Measurements from ENCODE around the gene CTSA. TPM values are rescaled to one million over a fixed set of nuclear protein-coding genes. Genes with fewer than 3 reads are reported as not detected.
A peak's percentile ranks its signal among the peaks of the same experiment; 100 is the strongest.

Gene CTSA
- total RNA-seq, 6 donors from 2014 or later: 109 to 176 (median 155) TPM

DNA sequence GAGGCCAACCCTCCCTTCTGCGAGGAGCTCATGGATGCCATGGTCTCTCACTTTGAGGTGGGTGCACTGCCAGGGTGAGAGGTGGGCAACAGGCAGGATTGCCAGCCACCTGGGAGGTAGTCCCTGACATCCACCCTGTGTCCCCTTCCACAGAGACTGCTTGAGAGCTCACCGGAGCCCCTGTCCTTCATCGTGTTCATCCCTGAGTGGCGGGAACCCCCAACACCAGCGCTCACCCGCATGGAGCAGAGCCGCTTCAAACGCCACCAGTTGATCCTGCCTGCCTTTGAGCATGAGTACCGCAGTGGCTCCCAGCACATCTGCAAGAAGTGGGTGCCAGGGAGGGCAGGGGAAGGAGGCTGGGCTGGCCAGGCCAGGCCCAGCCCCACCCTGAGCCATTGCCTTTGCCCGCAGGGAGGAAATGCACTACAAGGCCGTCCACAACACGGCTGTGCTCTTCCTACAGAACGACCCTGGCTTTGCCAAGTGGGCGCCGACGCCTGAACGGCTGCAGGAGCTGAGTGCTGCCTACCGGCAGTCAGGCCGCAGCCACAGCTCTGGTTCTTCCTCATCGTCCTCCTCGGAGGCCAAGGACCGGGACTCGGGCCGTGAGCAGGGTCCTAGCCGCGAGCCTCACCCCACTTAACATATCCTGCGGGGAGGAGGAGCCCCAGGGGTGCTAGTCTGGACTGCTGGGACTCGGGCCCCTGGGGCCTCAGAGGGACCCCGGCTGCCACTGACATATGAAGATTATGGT lies 56.2 kb downstream of the CTSA start:
- Histone ChIP-seq H3K4me3 (no peak overlapping the region), H3K27ac (peak overlapping the region in 2 of 4 donors; percentile 4 to 71), H3K4me1 (peaks cover 0 to 14% (median 7%) of the 10 kb centered on the region in 4 donors), H3K27me3 (no peaks in the 10 kb centered on the region), H3K9me3 (no peaks in the 10 kb centered on the region), H3K36me3 (peaks cover 64 to 100% (median 97%) of the 10 kb centered on the region in 4 donors)
- WGBS, 2 donors: 65 to 81% methylated on average over 8 to 29 of the region's 29 CpGs
- TF ChIP-seq POLR2AphosphoS5 (IDR thresholded peaks at IDR 0.05) (no peak), POLR2A (IDR thresholded peaks at IDR 0.05) (no peak), EP300 (IDR thresholded peaks at IDR 0.05) (no peak)
- TF ChIP-seq, protein P1, sequence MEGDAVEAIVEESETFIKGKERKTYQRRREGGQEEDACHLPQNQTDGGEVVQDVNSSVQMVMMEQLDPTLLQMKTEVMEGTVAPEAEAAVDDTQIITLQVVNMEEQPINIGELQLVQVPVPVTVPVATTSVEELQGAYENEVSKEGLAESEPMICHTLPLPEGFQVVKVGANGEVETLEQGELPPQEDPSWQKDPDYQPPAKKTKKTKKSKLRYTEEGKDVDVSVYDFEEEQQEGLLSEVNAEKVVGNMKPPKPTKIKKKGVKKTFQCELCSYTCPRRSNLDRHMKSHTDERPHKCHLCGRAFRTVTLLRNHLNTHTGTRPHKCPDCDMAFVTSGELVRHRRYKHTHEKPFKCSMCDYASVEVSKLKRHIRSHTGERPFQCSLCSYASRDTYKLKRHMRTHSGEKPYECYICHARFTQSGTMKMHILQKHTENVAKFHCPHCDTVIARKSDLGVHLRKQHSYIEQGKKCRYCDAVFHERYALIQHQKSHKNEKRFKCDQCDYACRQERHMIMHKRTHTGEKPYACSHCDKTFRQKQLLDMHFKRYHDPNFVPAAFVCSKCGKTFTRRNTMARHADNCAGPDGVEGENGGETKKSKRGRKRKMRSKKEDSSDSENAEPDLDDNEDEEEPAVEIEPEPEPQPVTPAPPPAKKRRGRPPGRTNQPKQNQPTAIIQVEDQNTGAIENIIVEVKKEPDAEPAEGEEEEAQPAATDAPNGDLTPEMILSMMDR (IDR thresholded peaks at IDR 0.05): no peak
- no peak for ATAC-seq (ENCODE audit: low FRiP score in 2 of 2)
- DNase-seq: peak in 1 of 2 donors; percentile 82

DNA sequence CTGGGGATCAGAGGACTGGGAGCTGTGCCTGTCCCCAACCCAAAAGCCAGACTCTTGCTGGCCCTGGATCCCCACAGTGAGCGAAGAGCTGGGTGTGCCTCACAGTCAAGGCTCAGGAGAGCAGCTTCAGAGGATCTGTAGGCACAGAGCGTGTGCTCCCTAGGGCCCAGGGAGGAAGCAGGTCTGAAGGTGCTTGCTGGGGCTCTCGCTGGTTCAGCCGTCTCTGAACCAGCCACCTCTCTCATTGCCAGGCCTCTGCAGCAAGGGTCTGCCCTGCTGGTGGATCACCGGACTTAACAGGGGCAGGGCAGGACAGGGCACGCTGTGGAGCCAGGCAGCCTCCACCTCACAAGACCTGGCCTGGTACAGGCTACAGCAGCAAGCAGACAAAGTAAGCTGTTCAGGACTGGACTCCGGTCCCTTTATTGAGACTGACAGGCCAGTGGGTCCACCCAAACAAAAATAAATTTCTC lies 57.2 kb downstream of the CTSA start:
- Histone ChIP-seq H3K4me3 (no peak overlapping the region), H3K9me3 (no peaks in the 10 kb centered on the region), H3K36me3 (peaks cover 58 to 100% (median 97%) of the 10 kb centered on the region in 4 donors), H3K27me3 (no peaks in the 10 kb centered on the region), H3K27ac (no peak overlapping the region), H3K4me1 (peaks cover 0 to 14% (median 7%) of the 10 kb centered on the region in 4 donors)
- ATAC-seq (ENCODE audit: low FRiP score in 2 of 2) (no peak), DNase-seq (no peak)
- TF ChIP-seq EP300 (IDR thresholded peaks at IDR 0.05): no peak
- TF ChIP-seq POLR2A (IDR thresholded peaks at IDR 0.05): no peak
- no peak for TF ChIP-seq POLR2AphosphoS5 (IDR thresholded peaks at IDR 0.05)
- TF ChIP-seq, protein P1 (IDR thresholded peaks at IDR 0.05): no peak
- WGBS, 2 donors: 67 to 89% methylated on average over 6 to 7 of the region's 7 CpGs

Other genes with a start within 250 kb of the CTSA start
- not detected for gene WFDC11, start 221.1 kb upstream of the CTSA start, total RNA-seq
- gene WFDC13, start 189.3 kb upstream of the CTSA start, total RNA-seq: not detected
- 1 to 10 TPM in 4 of 6 donors, not detected in 2; 1.1 to 9.4 (median 1.6) TPM for gene WFDC10B, start 186.3 kb upstream of the CTSA start, total RNA-seq
- not detected for gene SPINT4, start 169.0 kb upstream of the CTSA start, total RNA-seq
- 1 to 10 TPM in 4 of 6 donors, under 1 TPM in 1, not detected in 1; 1.00 to 7.1 (median 2.4) TPM for gene WFDC3, start 99.5 kb upstream of the CTSA start, total RNA-seq
- gene DNTTIP1, start 99.4 kb upstream of the CTSA start, total RNA-seq: 10 to 100 TPM; 36.8 to 61.8 (median 46.5) TPM
- gene UBE2C, start 78.7 kb upstream of the CTSA start, total RNA-seq: 10 to 100 TPM in 1 of 6 donors, 1 to 10 TPM in 3, not detected in 2; 1.1 to 12.5 (median 3.5) TPM
- 1 to 10 TPM in 1 of 6 donors, under 1 TPM in 2, not detected in 3; 0.37 to 1.1 (median 0.80) TPM for gene TNNC2, start 64.0 kb upstream of the CTSA start, total RNA-seq
- gene SNX21, start 57.5 kb upstream of the CTSA start, total RNA-seq: 100 to 1,000 TPM in 1 of 6 donors, 10 to 100 TPM in 5; 23.9 to 117 (median 52.9) TPM
- gene ACOT8, start 33.9 kb upstream of the CTSA start, total RNA-seq: 10 to 100 TPM; 23.9 to 46.8 (median 31.5) TPM
- 1 to 10 TPM; 2.4 to 7.3 (median 3.9) TPM for gene ZSWIM3, start 33.7 kb upstream of the CTSA start, total RNA-seq
- gene ZSWIM1, start 10.1 kb upstream of the CTSA start, total RNA-seq: 1 to 10 TPM; 4.2 to 9.7 (median 8.6) TPM
- 10 to 100 TPM in 1 of 6 donors, 1 to 10 TPM in 5; 1.3 to 11.5 (median 1.6) TPM for gene SPATA25, start 3.7 kb upstream of the CTSA start, total RNA-seq
- 10 to 100 TPM in 1 of 6 donors, 1 to 10 TPM in 5; 3.9 to 31.4 (median 5.5) TPM for gene NEURL2, start 127 bp upstream of the CTSA start, total RNA-seq
- gene PLTP, start 20.8 kb downstream of the CTSA start, total RNA-seq: 100 to 1,000 TPM in 2 of 6 donors, 10 to 100 TPM in 4; 28.9 to 169 (median 57.8) TPM
- 10 to 100 TPM; 41.7 to 59.7 (median 47.1) TPM for gene PCIF1, start 43.3 kb downstream of the CTSA start, total RNA-seq
- gene ZNF335, start 80.9 kb downstream of the CTSA start, total RNA-seq: 10 to 100 TPM; 17.4 to 41.9 (median 23.0) TPM
- gene MMP9, start 117.6 kb downstream of the CTSA start, total RNA-seq: 10 to 100 TPM in 4 of 6 donors, 1 to 10 TPM in 2; 4.2 to 20.8 (median 14.2) TPM
- 1 to 10 TPM in 1 of 6 donors, under 1 TPM in 1, not detected in 4; 0.69 to 1.3 TPM for gene SLC12A5, start 137.9 kb downstream of the CTSA start, total RNA-seq
- gene NCOA5, start 198.6 kb downstream of the CTSA start, total RNA-seq: 10 to 100 TPM; 17.1 to 48.2 (median 30.2) TPM
- gene CD40, start 227.0 kb downstream of the CTSA start, total RNA-seq: 10 to 100 TPM; 15.7 to 32.5 (median 25.8) TPM

All from upper lobe of left lung (tissue), 6 donors.